ENCODE data around the gene BPIFB4.
A peak's percentile ranks its signal among the peaks of the same experiment; 100 is the strongest.
"Not testable (repeated sequence)": the region's sequence is repeated elsewhere in the genome, so short reads cannot be mapped to it uniquely, and the experiment has no call there.

BPIFB4 gene

GRCh38 chr20:33091147-33091546, 11.7 kb downstream of the BPIFB4 start:
- no peak for DNase-seq

- DNase-seq: no peak
Measured at GRCh38 chr20:33091693-33092092, 12.2 kb downstream of the BPIFB4 start.

DNA sequence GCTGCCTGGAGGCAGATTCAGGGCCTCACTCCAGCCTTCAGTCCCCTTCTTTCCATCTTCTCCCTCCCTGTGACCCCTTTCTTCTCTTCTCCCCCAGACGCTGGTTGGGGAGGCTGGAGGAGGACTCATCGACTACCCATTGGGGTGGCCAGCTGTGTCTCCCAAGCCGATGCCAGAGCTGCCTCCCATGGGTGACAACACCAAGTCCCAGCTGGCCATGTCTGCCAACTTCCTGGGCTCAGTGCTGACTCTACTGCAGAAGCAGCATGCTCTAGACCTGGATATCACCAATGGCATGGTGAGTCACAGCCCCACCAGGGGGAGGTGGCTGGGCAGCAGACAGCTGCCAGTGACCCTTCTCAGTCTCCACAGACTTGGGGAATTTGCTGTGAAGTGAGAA, 12.9 kb downstream of the BPIFB4 start:
- no peak for DNase-seq

DNA sequence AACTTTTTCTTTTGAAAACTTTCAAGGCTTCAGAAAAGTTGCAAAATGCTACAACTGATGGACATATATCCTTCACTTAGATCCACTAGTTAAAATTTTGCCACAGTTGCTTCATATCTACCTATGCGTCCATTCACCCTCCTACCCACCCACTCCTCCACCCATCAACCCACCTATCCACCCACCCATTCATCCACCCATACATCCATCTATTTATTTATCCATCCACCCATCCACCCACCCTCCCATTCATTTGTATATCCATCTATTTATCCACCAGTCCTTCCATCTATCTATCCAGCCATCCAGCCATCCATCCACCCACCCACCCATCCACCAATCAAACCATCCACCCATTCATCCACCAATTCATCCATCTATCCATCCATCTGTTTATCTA, 13.6 kb downstream of the BPIFB4 start:
- no peak for DNase-seq

- no peak for DNase-seq
Measured at GRCh38 chr20:33093582-33093981, 14.1 kb downstream of the BPIFB4 start.

GRCh38 chr20:33095249-33095648, 15.8 kb downstream of the BPIFB4 start:
- DNase-seq: no peak

DNA sequence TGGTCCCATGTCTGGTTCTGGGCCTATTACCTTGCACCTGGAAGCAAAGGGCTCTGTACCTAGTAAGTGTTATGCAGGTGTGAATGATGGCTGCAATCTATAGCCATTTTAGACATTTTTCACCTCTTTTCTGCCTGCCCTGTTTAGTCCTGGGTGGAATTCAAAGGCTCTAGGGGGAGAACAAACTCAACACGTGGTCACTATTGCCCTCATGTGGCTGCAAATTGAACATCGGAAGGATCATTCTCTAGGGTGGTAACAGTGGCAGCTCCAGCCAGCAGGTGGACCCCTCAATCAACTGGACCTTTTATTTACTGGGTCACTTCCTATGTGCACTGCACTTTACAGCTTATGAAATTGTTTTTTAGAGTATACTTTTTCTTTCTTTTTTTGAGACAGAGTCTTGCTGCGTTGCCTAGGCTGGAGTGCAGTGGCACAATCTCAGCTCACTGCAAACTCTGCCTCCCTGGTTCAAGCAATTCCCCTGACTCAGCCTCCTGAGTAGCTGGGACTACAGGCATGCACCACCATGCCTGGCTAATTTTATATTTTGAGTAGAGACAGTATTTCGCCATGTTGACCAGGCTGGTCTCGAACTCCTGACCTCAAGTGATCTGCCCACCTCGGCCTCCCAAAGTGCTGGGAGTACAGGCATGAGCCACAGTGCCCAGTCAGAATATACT, 16.6 kb downstream of the BPIFB4 start:
- peak in 1 of 2 experiments; percentile 60 for DNase-seq

- no peak for DNase-seq
Measured at GRCh38 chr20:33097001-33097400, 17.6 kb downstream of the BPIFB4 start.

DNA sequence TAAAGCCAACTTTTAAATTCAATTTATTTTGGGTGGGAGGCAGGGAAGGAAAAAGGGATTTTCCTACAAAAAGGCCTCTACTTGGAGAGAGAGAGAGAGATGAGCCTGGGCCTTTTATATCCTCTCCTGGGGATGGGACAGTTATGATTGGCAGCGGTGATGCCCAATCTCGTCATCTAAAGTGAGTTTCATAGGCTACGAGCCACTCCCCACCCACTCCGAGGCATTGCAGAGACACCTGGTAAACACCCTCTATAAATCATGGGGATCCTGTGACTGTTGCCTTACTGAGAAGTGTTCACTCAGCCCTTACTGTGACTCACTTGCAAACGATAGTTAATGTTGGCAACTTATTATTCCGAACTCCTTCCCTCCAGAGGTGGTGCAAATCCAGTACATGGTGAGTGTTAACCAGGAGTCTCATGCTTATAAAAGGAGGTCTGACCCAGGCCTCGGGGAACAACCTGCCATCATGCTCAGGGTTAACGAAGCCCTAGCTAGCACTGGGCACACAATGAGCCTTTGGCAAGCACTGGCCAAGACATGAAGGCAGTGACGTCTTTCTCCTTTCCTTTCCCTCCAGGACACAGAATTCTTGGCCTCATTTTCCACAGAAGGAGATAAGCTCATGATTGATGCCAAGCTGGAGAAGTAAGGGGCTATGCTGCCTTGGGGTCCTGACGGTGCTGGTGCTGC, 20.5 kb downstream of the BPIFB4 start:
- DNase-seq: no peak

- no peak for DNase-seq
Measured at GRCh38 chr20:33103556-33103955, 24.1 kb downstream of the BPIFB4 start.

GRCh38 chr20:33104336-33104735, 24.9 kb downstream of the BPIFB4 start:
- DNase-seq: no peak

- DNase-seq: no peak
Measured at GRCh38 chr20:33105316-33105924, 26.0 kb downstream of the BPIFB4 start.

- not testable (repeated sequence) for DNase-seq
Measured at GRCh38 chr20:33106058-33106620, 26.7 kb downstream of the BPIFB4 start.

- no peak for DNase-seq
Measured at GRCh38 chr20:33108661-33109060, 29.2 kb downstream of the BPIFB4 start.

DNA sequence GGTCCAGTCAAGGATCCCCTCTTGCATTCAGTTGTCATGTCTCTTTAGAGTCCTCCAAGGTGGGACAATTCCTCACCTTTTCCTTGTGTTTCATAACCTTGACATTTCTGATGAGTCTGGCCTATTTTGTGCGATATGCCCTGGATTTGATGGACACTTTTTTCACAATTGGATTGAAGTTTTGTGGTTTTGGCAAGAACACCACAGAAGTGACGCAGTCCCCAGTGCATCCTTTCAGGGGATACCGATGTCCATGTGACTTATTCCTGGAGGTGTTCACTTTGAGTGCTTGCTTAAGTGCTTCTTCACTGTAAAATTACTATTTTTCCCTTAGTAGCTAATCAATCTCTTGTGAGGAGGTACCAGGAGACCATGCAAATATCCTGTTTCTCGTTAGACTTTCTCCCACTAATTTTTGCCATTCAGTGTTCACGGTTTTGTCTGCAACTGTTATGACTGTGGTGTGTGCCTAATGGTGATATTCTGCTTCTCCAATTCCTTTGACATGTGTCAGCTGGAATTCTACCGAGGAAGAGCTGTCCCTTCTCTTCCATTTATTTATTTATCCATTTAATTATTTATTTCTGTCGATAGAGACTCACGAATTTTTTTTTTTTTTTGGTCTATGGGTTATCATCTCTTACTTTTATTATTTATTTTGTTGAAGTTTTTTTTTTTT, 30.8 kb downstream of the BPIFB4 start:
- DNase-seq: no peak

DNA sequence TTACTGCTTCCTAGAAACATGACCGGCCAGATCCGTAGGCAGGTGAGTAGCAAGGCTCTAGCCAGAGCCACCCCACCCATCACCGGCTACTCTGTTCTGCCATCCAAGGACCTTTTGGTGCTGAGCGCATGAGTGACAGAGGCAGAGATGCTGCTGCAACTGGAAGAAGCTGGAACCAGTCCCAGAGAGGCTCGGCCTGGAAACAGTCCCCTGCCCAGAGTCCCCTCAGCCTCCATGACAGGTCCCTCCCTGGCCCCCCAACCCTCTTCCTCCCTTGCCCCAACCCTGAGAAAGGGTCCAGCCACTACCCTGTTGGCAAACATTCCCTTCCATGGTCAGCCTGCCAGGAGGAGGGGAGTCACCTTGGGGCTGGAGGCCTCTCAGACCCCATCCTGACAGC, 31.9 kb downstream of the BPIFB4 start:
- DNase-seq: no peak

- no peak for DNase-seq
Measured at GRCh38 chr20:33112547-33113386, 33.3 kb downstream of the BPIFB4 start.

DNA sequence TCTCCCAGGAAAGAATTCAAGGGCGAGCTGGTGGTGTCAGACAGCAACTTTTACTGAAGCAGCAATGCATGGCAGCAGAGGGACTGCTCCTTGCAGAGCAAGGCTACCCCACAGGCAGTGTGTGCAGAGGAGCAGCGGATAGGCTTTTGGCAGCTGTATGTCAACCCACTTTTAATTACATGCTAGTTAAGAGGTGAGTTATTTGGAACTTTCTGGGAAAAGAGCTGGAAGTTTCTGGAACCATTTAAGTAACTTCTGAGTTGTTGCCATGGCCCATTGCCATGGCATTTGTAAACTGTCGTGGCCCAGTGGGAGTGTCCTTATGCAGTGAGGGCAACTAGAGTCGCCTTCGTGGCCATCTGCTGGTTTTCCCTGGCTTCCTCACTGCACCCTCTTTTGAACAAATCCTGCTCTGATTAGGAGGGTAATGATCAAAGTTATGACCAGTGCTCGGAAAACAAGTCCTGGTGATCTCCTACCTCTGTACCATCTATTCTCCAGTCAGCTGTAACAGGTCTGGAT, 34.0 kb downstream of the BPIFB4 start:
- DNase-seq: no peak

DNA sequence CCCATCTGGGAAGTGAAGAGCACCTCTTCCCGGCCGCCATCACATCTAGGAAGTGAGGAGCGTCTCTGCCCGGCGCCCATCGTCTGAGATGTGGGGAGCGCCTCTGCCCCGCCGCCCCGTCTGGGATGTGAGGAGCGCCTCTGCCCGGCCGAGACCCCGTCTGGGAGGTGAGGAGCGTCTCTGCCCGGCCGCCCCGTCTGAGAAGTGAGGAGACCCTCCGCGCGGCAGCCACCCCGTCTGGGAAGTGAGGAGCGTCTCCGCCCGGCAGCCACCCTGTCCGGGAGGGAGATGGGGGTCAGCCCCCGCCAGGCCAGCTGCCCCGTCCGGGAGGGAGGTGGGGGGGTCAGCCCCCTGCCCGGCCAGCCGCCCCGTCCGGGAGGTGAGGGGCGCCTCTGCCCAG, 36.1 kb downstream of the BPIFB4 start:
- not testable (repeated sequence) for DNase-seq

- DNase-seq: no peak
Measured at GRCh38 chr20:33119725-33120720, 40.6 kb downstream of the BPIFB4 start.

DNA sequence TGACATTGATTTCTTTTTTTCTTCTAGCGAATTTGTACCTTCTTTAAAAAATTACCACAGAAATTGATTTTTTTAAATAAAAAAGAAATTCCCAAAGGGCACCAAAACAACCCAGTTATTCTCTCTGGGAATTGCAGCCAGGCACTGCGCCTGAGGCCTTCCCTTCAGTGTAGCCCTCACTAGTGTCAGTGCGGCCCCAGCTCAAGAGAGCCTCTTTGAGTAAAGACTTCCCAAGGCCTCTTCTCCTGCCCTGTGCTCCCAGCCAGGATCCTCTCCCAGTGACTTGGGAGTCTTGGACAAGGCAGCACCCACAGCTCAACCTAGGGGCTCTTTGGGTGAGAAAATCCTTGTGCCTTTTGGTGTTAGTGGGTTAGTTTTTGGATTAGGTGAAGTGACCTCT, 41.5 kb downstream of the BPIFB4 start:
- no peak for DNase-seq

Data from NCI-H446 (cell line).